HepG2 (cell line): ENCODE data around the gene PKMYT1. TPM values are rescaled to one million over a fixed set of nuclear protein-coding genes. Genes with fewer than 3 reads are reported as not detected.

Source experiments
- AGO1 ChIP-seq: fragments of 200-400 bp; formaldehyde crosslinking; IDR thresholded peaks from 2 replicates; pipeline ENCODE4 v1.6.1; 2017; ENCODE audit warnings: mild to moderate bottlenecking, low read depth, low read length, moderate library complexity; ENCODE audit not compliant: poor library complexity, severe bottlenecking
- CHD4 ChIP-seq: fragments of 200-600 bp; sonication (generic); IDR thresholded peaks from 2 replicates; pipeline ENCODE4 v1.7.0; 2017; ENCODE audit warnings: mild to moderate bottlenecking, low read length, borderline replicate concordance
- CREB1 ChIP-seq, 2 experiments: fragments of 450-650 bp in 1 of 2; IDR thresholded peaks; 2 replicates each; pipeline ENCODE4 v1.6.1; 2016 to 2017; ENCODE audit warnings: control low read depth in 1 of 2, mild to moderate bottlenecking in 1 of 2, missing compliant biosample characterization in 1 of 2, missing genetic modification characterization in 1 of 2
- EED ChIP-seq: sonication (generic); formaldehyde crosslinking; IDR thresholded peaks from 2 replicates; pipeline ENCODE4 v1.5.0; 2020; ENCODE audit warnings: mild to moderate bottlenecking, missing genetic modification reagents
- FLYWCH1 ChIP-seq: sonication (generic); formaldehyde crosslinking; IDR thresholded peaks from 2 replicates; pipeline ENCODE4 v1.8.1; 2023; ENCODE audit warnings: mild to moderate bottlenecking, missing genetic modification reagents
- KLF15 ChIP-seq: sonication (generic); formaldehyde crosslinking; IDR thresholded peaks from 2 replicates; pipeline ENCODE4 v1.8.1; 2023; ENCODE audit warnings: borderline replicate concordance, mild to moderate bottlenecking, inconsistent platforms, missing genetic modification reagents, mixed read lengths
- MXD4 ChIP-seq: IDR thresholded peaks from 2 replicates; pipeline ENCODE4 v1.6.1; 2016; ENCODE audit warnings: mild to moderate bottlenecking, missing biosample characterization, missing genetic modification reagents
- ZFP36L2 ChIP-seq: sonication (generic); formaldehyde crosslinking; IDR thresholded peaks from 2 replicates; pipeline ENCODE4 v1.4.0; 2020; ENCODE audit warnings: missing genetic modification reagents
- ZNF224 ChIP-seq: sonication (generic); formaldehyde crosslinking; IDR thresholded peaks from 2 replicates; pipeline ENCODE4 v1.5.0; 2020; ENCODE audit warnings: mild to moderate bottlenecking, missing genetic modification reagents
- ZNF331 ChIP-seq: sonication (generic); formaldehyde crosslinking; IDR thresholded peaks from 2 replicates; pipeline ENCODE4 v1.4.0; 2020; ENCODE audit warnings: missing genetic modification reagents
- ZNF547 ChIP-seq: sonication (generic); formaldehyde crosslinking; IDR thresholded peaks from 2 replicates; pipeline ENCODE4 v1.5.1; 2020; ENCODE audit warnings: mild to moderate bottlenecking, missing genetic modification reagents
- ZNF562 ChIP-seq: sonication (generic); formaldehyde crosslinking; IDR thresholded peaks from 2 replicates; pipeline ENCODE4 v1.8.0; 2022; ENCODE audit warnings: missing genetic modification reagents, borderline replicate concordance
- ZNF563 ChIP-seq: sonication (generic); formaldehyde crosslinking; IDR thresholded peaks from 2 replicates; pipeline ENCODE4 v1.8.0; 2022; ENCODE audit warnings: mild to moderate bottlenecking, moderate library complexity, missing genetic modification reagents
- ZNF75D ChIP-seq: sonication (generic); formaldehyde crosslinking; IDR thresholded peaks from 2 replicates; pipeline ENCODE4 v1.8.1; 2023; ENCODE audit warnings: missing genetic modification reagents, mild to moderate bottlenecking, borderline replicate concordance
- ZNF790 ChIP-seq: sonication (generic); formaldehyde crosslinking; IDR thresholded peaks from 2 replicates; pipeline ENCODE4 v1.8.0; 2022; ENCODE audit warnings: missing genetic modification reagents, mild to moderate bottlenecking, borderline replicate concordance
- ZSCAN9 ChIP-seq: IDR thresholded peaks from 2 replicates; pipeline ENCODE4 v1.6.1; 2016; ENCODE audit warnings: borderline replicate concordance
- polyA plus RNA-seq, 8 experiments: library from polyadenylated mRNA; depleted of rRNA in 3 of 8; stranded (reverse) in 7 of 8; unstranded in 1 of 8; fragments of >200 nt; fragmentation: Illumina TruSeq in 4 of 8; extraction: Trizol in 4 of 8; gene quantifications; 2 replicates each; pipeline versions ENCODE4 v1.2.1 to v1.2.3, GENCODE V29; 2011 to 2016; ENCODE audit warnings: low read depth in 4 of 8, missing spikeins in 1 of 8, mixed read lengths in 1 of 8; ENCODE audit not compliant: insufficient read depth in 1 of 8
- total RNA-seq, 5 experiments: library from RNA; depleted of rRNA; stranded (reverse); fragments of >200 nt; fragmentation: Illumina TruSeq; extraction: Trizol; gene quantifications; 2 replicates each; pipeline ENCODE4 v1.2.3, GENCODE V29; 2016; ENCODE audit warnings: low read depth in 1 of 5
- TF ChIP-seq, protein P1 (sequence below): sonication (generic); formaldehyde crosslinking; IDR thresholded peaks from 2 replicates; pipeline ENCODE4 v1.4.0; 2020; ENCODE audit warnings: mild to moderate bottlenecking, missing genetic modification reagents
- TF ChIP-seq, protein P2 (sequence below): sonication (generic); formaldehyde crosslinking; IDR thresholded peaks from 2 replicates; pipeline ENCODE4 v1.4.0; 2020; ENCODE audit warnings: missing genetic modification reagents, borderline replicate concordance
- TF ChIP-seq, protein P3 (sequence below): IDR thresholded peaks from 2 replicates; pipeline ENCODE4 v1.6.1; 2018; ENCODE audit warnings: missing genetic modification reagents, mild to moderate bottlenecking, missing compliant biosample characterization
- TF ChIP-seq, protein P4 (sequence below): IDR thresholded peaks from 2 replicates; pipeline ENCODE4 v1.6.1; 2012; ENCODE audit warnings: inconsistent platforms
- TF ChIP-seq, protein P5 (sequence below): sonication (generic); formaldehyde crosslinking; IDR thresholded peaks from 2 replicates; pipeline ENCODE4 v1.8.1; 2023; ENCODE audit warnings: missing genetic modification reagents, mild to moderate bottlenecking, borderline replicate concordance
- TF ChIP-seq, protein P6 (sequence below): sonication (generic); formaldehyde crosslinking; IDR thresholded peaks from 2 replicates; pipeline ENCODE4 v1.4.0; 2020; ENCODE audit warnings: missing genetic modification reagents, borderline replicate concordance
- TF ChIP-seq, protein P7 (sequence below): sonication (generic); formaldehyde crosslinking; IDR thresholded peaks from 2 replicates; pipeline ENCODE4 v1.8.1; 2023; ENCODE audit warnings: missing genetic modification reagents, inconsistent platforms, borderline replicate concordance

Gene PKMYT1
- total and polyA plus RNA-seq, 2 of the 13 experiments (the other 11 are each of a cell fraction or from before 2014, with no cell fraction given) = 7.0 to 27.8 TPM

DNA sequence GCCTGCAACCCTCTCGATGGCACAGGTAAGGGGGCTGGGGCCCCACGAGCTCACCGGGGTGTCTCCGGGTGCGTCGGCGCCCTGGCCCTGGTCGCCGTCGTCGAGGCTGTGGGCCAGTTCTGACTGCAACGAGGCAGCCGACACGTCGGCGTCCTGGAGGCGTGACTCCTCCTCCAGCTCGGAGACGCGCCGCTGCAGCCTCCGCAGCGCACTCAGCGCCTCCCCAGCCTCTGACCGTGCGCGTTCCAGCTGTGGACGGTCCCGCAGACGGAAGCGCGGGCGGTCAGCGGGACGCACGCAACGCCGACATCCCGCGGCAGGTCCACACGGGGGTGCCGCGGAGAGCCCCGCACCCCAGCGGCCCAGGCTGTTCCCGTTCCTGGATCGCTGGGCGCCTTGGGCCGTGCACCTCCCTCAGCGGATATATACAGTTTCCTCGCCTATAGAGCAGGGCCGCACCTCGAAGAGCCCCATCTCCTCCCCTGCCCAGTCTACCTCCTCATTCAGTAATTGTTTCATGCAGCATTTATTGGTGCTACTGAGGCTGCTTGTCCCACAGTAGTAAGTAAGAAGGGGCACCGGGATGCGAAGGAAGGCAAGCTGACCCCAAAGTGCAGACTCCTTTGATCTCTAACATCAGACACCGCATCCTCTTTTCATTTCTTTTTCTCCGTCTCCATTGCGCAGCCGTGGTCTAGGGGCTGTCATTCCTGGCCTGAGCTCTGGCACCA lies 49.4 kb upstream of the PKMYT1 start (continued):
- no peak for TF ChIP-seq CREB1 (IDR thresholded peaks at IDR 0.05)
- no peak for TF ChIP-seq CREB1 (CRISPR knock-in tag; IDR thresholded peaks at IDR 0.05)
- TF ChIP-seq ZNF790 (CRISPR knock-in tag) = no peak
- no peak for TF ChIP-seq ZNF331
- TF ChIP-seq, protein P1, sequence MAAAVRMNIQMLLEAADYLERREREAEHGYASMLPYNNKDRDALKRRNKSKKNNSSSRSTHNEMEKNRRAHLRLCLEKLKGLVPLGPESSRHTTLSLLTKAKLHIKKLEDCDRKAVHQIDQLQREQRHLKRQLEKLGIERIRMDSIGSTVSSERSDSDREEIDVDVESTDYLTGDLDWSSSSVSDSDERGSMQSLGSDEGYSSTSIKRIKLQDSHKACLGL (CRISPR knock-in tag) = no peak
- no peak for TF ChIP-seq ZNF562
- TF ChIP-seq ZSCAN9 (CRISPR knock-in tag) = no peak
- TF ChIP-seq, protein P2, sequence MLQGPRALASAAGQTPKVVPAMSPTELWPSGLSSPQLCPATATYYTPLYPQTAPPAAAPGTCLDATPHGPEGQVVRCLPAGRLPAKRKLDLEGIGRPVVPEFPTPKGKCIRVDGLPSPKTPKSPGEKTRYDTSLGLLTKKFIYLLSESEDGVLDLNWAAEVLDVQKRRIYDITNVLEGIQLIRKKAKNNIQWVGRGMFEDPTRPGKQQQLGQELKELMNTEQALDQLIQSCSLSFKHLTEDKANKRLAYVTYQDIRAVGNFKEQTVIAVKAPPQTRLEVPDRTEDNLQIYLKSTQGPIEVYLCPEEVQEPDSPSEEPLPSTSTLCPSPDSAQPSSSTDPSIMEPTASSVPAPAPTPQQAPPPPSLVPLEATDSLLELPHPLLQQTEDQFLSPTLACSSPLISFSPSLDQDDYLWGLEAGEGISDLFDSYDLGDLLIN (CRISPR knock-in tag) = no peak
- TF ChIP-seq ZFP36L2 (CRISPR knock-in tag) = no peak
- TF ChIP-seq KLF15 (CRISPR knock-in tag) = no peak
- TF ChIP-seq, protein P3, sequence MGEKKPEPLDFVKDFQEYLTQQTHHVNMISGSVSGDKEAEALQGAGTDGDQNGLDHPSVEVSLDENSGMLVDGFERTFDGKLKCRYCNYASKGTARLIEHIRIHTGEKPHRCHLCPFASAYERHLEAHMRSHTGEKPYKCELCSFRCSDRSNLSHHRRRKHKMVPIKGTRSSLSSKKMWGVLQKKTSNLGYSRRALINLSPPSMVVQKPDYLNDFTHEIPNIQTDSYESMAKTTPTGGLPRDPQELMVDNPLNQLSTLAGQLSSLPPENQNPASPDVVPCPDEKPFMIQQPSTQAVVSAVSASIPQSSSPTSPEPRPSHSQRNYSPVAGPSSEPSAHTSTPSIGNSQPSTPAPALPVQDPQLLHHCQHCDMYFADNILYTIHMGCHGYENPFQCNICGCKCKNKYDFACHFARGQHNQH (CRISPR knock-in tag) = no peak
- TF ChIP-seq ZNF563 (CRISPR knock-in tag) = no peak
- TF ChIP-seq MXD4 (CRISPR knock-in tag) = no peak
- TF ChIP-seq, protein P4, sequence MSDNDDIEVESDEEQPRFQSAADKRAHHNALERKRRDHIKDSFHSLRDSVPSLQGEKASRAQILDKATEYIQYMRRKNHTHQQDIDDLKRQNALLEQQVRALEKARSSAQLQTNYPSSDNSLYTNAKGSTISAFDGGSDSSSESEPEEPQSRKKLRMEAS = peak; percentile 76
- no peak for TF ChIP-seq ZNF547
- no peak for TF ChIP-seq ZNF75D (CRISPR knock-in tag)
- TF ChIP-seq, protein P5, sequence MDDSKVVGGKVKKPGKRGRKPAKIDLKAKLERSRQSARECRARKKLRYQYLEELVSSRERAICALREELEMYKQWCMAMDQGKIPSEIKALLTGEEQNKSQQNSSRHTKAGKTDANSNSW (CRISPR knock-in tag) = no peak
- TF ChIP-seq, protein P6, sequence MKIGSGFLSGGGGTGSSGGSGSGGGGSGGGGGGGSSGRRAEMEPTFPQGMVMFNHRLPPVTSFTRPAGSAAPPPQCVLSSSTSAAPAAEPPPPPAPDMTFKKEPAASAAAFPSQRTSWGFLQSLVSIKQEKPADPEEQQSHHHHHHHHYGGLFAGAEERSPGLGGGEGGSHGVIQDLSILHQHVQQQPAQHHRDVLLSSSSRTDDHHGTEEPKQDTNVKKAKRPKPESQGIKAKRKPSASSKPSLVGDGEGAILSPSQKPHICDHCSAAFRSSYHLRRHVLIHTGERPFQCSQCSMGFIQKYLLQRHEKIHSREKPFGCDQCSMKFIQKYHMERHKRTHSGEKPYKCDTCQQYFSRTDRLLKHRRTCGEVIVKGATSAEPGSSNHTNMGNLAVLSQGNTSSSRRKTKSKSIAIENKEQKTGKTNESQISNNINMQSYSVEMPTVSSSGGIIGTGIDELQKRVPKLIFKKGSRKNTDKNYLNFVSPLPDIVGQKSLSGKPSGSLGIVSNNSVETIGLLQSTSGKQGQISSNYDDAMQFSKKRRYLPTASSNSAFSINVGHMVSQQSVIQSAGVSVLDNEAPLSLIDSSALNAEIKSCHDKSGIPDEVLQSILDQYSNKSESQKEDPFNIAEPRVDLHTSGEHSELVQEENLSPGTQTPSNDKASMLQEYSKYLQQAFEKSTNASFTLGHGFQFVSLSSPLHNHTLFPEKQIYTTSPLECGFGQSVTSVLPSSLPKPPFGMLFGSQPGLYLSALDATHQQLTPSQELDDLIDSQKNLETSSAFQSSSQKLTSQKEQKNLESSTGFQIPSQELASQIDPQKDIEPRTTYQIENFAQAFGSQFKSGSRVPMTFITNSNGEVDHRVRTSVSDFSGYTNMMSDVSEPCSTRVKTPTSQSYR (CRISPR knock-in tag) = no peak
- no peak for TF ChIP-seq ZNF224 (CRISPR knock-in tag)
- TF ChIP-seq, protein P7, sequence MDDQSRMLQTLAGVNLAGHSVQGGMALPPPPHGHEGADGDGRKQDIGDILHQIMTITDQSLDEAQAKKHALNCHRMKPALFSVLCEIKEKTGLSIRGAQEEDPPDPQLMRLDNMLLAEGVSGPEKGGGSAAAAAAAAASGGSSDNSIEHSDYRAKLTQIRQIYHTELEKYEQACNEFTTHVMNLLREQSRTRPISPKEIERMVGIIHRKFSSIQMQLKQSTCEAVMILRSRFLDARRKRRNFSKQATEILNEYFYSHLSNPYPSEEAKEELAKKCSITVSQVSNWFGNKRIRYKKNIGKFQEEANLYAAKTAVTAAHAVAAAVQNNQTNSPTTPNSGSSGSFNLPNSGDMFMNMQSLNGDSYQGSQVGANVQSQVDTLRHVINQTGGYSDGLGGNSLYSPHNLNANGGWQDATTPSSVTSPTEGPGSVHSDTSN = no peak
- no peak for TF ChIP-seq CHD4
- TF ChIP-seq AGO1 = peak; percentile 87
- no peak for TF ChIP-seq FLYWCH1 (CRISPR knock-in tag)
- no peak for TF ChIP-seq EED (CRISPR knock-in tag)
